Thymus (tissue), 11 donors: ENCODE results near the gene OSBPL2. TPM values are rescaled to one million over a fixed set of nuclear protein-coding genes. Genes with fewer than 3 reads are reported as not detected.

Source experiments
- DNase-seq, 9 donors: peaks; one replicate each; pipeline ENCODE4 v3.0.0-alpha.2; 2013; ENCODE audit warnings: low spot score in 9 of 9, low read depth in 6 of 9, missing footprints in 1 of 9
- H3K27ac ChIP-seq, 2 donors: one replicate each; pipeline ENCODE4 v1.5.1; 2013; ENCODE audit warnings: control low read depth in 1 of 2, low read depth in 1 of 2, low read length in 1 of 2, mild to moderate bottlenecking in 1 of 2, moderate library complexity in 1 of 2
- H3K27me3 ChIP-seq, 2 donors: one replicate each; pipeline ENCODE4 v1.5.1; 2013; ENCODE audit warnings: low read length in 1 of 2; ENCODE audit not compliant: control insufficient read depth in 2 of 2, insufficient read depth in 1 of 2
- H3K36me3 ChIP-seq, 2 donors: one replicate each; pipeline ENCODE4 v1.5.1; 2013; ENCODE audit warnings: low read length in 1 of 2, mild to moderate bottlenecking in 1 of 2, moderate library complexity in 1 of 2; ENCODE audit not compliant: control insufficient read depth in 2 of 2, insufficient read depth in 2 of 2
- H3K4me1 ChIP-seq, 2 donors: one replicate each; pipeline ENCODE4 v1.5.1; 2013; ENCODE audit warnings: low read length in 2 of 2; ENCODE audit not compliant: control insufficient read depth in 2 of 2, insufficient read depth in 2 of 2
- H3K4me3 ChIP-seq, 2 donors: one replicate each; pipeline ENCODE4 v1.5.1; 2013; ENCODE audit warnings: low read length in 2 of 2, control low read depth in 1 of 2, mild to moderate bottlenecking in 1 of 2
- H3K9me3 ChIP-seq, 2 donors: one replicate each; pipeline ENCODE4 v1.5.1; 2013; ENCODE audit warnings: low read length in 1 of 2, mild to moderate bottlenecking in 1 of 2; ENCODE audit not compliant: control insufficient read depth in 2 of 2, insufficient read depth in 1 of 2
- WGBS: extraction: QIAGEN DNeasy Blood & Tissue Kit; methylation state at CpG from one replicate; pipeline ENCODE4 v1.1.7; 2013; 5-methylcytosine and 5-hydroxymethylcytosine counted together
- polyA plus RNA-seq: library from polyadenylated mRNA; stranded (reverse); fragments of 200-250 nt; gene quantifications from one replicate; pipeline ENCODE4 v1.2.3, GENCODE V29; 2013
- total RNA-seq: library from RNA; stranded (reverse); fragments of 120-200 nt; gene quantifications from one replicate; pipeline ENCODE4 v1.2.4, GENCODE V29; 2013
- donor health status: healthy.

OSBPL2 gene
- total and polyA plus RNA-seq, 2 donors = 17.4 to 27.4 TPM

GRCh38 chr20:62311832-62312661 is 73.7 kb downstream of the OSBPL2 start:
- 96% methylated on average over 60 of the region's 60 CpGs for WGBS
- H3K36me3 ChIP-seq = peaks cover 22 to 28% of the 10 kb centered on the region in 2 donors
- no peak overlapping the region for H3K27ac ChIP-seq
- H3K27me3 ChIP-seq = no peaks in the 10 kb centered on the region
- H3K4me3 ChIP-seq = no peak overlapping the region
- DNase-seq = no peak
- H3K9me3 ChIP-seq = peaks cover 0 to under 1% of the 10 kb centered on the region in 2 donors
- H3K4me1 ChIP-seq = no peaks in the 10 kb centered on the region

DNA sequence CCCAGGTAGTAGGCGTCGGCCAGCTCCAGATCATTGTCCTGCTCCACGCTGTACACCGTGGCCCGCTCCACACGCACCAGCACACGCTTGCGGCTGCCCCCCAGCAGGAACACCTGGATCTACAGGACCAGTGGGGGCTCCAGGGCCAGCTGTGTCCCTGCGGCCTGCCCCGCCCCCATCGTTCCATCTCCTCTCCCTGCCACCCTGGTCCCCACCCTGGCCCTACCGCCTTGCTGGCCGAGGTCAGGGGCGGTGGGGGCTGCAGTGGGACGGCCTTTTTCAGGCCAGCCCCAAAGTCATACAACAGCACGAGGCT is 74.3 kb downstream of the OSBPL2 start:
- WGBS = 94% methylated on average over 16 of the region's 16 CpGs
- peaks cover 0 to 6% of the 10 kb centered on the region in 2 donors for H3K9me3 ChIP-seq
- peaks cover 16 to 22% of the 10 kb centered on the region in 2 donors for H3K36me3 ChIP-seq
- H3K27me3 ChIP-seq = no peaks in the 10 kb centered on the region
- H3K27ac ChIP-seq = no peak overlapping the region
- no peak overlapping the region for H3K4me3 ChIP-seq
- no peaks in the 10 kb centered on the region for H3K4me1 ChIP-seq
- DNase-seq = no peak

DNA sequence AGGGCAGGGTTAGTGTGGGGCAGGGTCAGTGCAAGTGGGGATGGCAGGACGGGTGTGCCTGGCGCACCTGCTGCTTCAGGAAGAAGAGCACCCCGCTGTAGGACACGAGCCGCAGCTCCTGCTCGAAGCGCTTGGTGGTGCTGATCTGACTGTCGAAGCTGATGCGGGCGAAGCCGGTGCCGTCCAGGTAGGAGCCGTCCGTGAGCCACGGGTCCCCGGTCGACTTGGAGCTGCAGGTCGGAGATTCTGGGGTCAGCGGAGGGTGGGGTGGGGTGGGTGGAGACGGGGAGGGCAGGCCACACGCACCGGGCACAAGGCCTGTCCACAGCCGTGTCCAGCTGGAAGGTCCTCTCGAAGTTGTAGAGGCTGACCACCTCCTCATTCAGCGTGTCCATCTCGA is 74.7 kb downstream of the OSBPL2 start:
- Histone ChIP-seq H3K4me1 (no peaks in the 10 kb centered on the region), H3K9me3 (peaks cover 0 to 7% of the 10 kb centered on the region in 2 donors), H3K27me3 (no peaks in the 10 kb centered on the region), H3K36me3 (peaks cover 12 to 18% of the 10 kb centered on the region in 2 donors), H3K27ac (no peak overlapping the region), H3K4me3 (no peak overlapping the region)
- DNase-seq = no peak
- 94% methylated on average over 26 of the region's 26 CpGs for WGBS

DNA sequence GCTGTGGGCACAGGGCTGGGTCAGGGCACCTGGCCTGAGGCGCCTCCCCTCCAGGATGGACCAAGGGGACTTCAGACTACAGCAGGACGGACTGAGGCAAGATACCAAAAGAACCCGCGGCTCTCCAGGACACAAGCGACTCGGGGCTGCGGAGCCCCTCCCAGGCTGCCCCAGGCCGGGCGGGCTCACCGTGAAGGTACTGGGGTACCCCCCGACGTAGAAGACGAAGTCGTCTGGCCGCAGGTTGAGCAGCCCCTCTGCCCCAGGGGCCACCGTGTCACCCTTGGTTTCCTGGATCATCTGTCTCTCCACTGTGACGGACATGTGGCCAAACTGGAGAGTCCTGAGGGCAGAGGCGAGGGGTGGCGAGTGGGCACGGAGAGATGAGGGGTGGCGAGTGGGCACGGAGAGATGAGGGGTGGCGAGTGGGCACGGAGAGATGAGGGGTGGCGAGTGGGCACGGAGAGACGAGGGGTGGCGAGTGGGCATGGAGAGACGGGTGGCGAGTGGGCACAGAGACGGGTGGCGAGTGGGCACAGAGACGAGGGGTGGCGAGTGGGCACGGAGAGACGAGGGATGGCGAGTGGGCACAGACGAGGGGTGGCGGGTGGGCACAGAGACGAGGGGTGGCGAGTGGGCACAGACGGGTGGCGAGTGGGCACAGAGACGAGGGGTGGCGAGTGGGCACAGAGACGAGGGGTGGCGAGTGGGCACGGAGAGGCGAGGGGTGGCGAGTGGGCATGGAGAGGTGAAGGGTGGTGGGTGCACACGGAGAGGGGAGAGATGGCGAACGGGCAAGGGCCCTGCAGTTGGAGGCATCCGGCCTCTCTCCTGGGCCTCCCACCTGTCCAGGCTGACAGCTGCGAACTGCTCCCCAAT is 75.4 kb downstream of the OSBPL2 start:
- WGBS = 96% methylated on average over 55 of the region's 55 CpGs
- no peak for DNase-seq
- peaks cover 6 to 11% of the 10 kb centered on the region in 2 donors for H3K36me3 ChIP-seq
- no peaks in the 10 kb centered on the region for H3K27me3 ChIP-seq
- H3K4me1 ChIP-seq = no peaks in the 10 kb centered on the region
- no peak overlapping the region for H3K27ac ChIP-seq
- no peak overlapping the region for H3K4me3 ChIP-seq
- H3K9me3 ChIP-seq = peaks cover 0 to 10% of the 10 kb centered on the region in 2 donors

DNA sequence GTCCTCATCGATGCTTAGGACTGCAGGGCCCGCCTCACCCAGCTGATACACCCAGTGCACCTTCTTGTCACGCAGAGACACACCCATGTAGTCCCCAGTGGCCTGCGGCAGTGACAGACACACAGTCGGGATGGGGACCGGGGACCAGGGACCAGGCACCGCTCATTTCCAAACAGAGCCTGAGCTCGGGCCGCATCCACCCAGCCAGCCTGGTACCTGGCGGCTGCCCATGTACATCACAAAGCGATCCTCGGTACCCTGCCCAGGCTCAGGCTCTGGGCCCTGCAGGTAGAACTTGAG is 76.0 kb downstream of the OSBPL2 start:
- WGBS = 95% methylated on average over 12 of the region's 12 CpGs
- H3K36me3 ChIP-seq = peaks cover 0 to 5% of the 10 kb centered on the region in 2 donors
- H3K4me3 ChIP-seq = no peak overlapping the region
- no peak for DNase-seq
- H3K27ac ChIP-seq = no peak overlapping the region
- H3K9me3 ChIP-seq = peaks cover 0 to 11% of the 10 kb centered on the region in 2 donors
- no peaks in the 10 kb centered on the region for H3K4me1 ChIP-seq
- no peaks in the 10 kb centered on the region for H3K27me3 ChIP-seq

- H3K27ac ChIP-seq = no peak overlapping the region
- H3K4me3 ChIP-seq = no peak overlapping the region
- peaks cover 0 to 15% of the 10 kb centered on the region in 2 donors for H3K9me3 ChIP-seq
- no peaks in the 10 kb centered on the region for H3K4me1 ChIP-seq
- no peak for DNase-seq
- no peaks in the 10 kb centered on the region for H3K27me3 ChIP-seq
- 95% methylated on average over 25 of the region's 25 CpGs for WGBS
- no peaks in the 10 kb centered on the region for H3K36me3 ChIP-seq
Observed at GRCh38 chr20:62314711-62315302, 76.5 kb downstream of the OSBPL2 start.

DNA sequence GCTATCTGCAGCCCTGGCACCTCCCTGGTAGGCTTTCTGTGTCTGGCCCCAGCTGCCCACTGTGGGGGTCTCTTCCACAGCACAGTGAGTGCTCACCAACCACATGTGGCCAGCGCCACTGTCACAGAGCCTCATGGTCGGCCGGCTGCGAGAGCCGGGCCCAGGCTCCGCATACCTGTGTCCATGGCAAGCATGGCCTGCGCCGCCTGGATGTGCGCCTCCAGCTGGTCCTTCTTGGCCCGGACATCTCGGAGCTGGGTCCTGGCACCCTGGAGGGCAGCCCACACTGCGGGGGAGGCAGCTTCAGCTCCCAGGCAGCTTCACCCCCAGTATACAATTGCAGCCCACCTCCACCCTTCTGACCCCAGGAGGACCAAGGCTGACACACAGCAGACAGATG is 77.5 kb downstream of the OSBPL2 start:
- no peak for DNase-seq
- no peak overlapping the region for H3K4me3 ChIP-seq
- no peaks in the 10 kb centered on the region for H3K4me1 ChIP-seq
- H3K27me3 ChIP-seq = no peaks in the 10 kb centered on the region
- H3K27ac ChIP-seq = no peak overlapping the region
- 97% methylated on average over 12 of the region's 12 CpGs for WGBS
- H3K9me3 ChIP-seq = peaks cover 0 to 15% of the 10 kb centered on the region in 2 donors
- H3K36me3 ChIP-seq = no peaks in the 10 kb centered on the region

- H3K27ac ChIP-seq = no peak overlapping the region
- no peak for DNase-seq
- 93% methylated on average over 40 of the region's 40 CpGs for WGBS
Observed at GRCh38 chr20:62316331-62317166, 78.2 kb downstream of the OSBPL2 start.

More at GRCh38 chr20:62316331-62317166, 78.2 kb downstream of the OSBPL2 start:
- H3K9me3 ChIP-seq = peaks cover 0 to 15% of the 10 kb centered on the region in 2 donors
- H3K4me3 ChIP-seq = no peak overlapping the region
- H3K27me3 ChIP-seq = no peaks in the 10 kb centered on the region
- no peaks in the 10 kb centered on the region for H3K4me1 ChIP-seq
- no peaks in the 10 kb centered on the region for H3K36me3 ChIP-seq
